Measurements from ENCODE around the gene HIC2.
"Not testable (repeated sequence)": the region's sequence is repeated elsewhere in the genome, so short reads cannot be mapped to it uniquely, and the experiment has no call there.

DNA sequence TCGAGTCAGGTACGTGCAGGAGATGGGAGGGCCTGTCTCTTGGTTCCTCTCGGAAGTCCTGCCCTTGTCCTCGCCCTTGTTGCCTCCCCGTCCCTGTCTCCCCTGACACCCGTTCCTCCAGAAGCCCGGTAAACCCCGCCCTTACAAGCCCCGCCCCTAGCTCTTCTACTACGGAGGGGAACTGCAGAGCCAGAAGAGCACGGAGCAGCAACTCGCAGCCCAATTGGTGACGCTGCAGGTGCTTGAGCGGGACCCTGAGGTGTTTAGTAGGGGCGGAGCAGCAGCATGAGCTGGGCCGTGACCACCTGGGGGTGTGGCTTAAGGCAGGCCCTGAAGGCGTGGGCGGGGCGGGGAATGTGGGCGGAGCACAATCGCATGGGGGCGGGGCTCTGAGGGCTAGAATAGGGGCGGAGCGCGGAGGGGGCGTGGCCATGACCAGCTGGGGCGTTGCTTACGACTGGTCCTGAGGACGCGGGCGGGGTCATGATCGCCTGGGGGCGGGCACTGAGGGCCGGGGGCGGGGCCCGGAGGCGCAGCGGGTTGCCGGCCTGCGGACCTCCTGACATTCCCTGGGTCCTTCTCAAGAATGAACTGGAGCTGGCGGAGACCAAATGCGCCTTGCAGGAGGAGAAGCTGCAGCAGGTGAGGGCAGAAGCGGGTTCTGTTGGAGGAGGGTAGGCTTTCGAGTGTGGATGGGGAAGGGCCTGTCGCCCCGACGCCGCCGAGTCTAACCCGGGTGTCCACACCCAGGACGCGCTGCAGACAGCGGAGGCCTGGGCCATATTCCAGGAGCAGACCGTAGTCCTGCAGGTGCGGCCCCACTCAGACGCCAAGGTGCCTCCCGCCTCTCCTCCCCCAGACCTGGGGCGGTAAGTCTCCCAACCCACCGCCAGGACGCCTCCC is 51.3 kb downstream of the HIC2 start:
- TF ChIP-seq, protein P1, sequence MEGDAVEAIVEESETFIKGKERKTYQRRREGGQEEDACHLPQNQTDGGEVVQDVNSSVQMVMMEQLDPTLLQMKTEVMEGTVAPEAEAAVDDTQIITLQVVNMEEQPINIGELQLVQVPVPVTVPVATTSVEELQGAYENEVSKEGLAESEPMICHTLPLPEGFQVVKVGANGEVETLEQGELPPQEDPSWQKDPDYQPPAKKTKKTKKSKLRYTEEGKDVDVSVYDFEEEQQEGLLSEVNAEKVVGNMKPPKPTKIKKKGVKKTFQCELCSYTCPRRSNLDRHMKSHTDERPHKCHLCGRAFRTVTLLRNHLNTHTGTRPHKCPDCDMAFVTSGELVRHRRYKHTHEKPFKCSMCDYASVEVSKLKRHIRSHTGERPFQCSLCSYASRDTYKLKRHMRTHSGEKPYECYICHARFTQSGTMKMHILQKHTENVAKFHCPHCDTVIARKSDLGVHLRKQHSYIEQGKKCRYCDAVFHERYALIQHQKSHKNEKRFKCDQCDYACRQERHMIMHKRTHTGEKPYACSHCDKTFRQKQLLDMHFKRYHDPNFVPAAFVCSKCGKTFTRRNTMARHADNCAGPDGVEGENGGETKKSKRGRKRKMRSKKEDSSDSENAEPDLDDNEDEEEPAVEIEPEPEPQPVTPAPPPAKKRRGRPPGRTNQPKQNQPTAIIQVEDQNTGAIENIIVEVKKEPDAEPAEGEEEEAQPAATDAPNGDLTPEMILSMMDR (IDR thresholded peaks at IDR 0.05 in 2 of 3, conservative IDR thresholded peaks at IDR 0.05 in 1 of 3; ENCODE audit: control insufficient read depth in 2 of 3, extremely low read depth in 1 of 3, insufficient read depth in 1 of 3, low read depth in 3 of 3, low read length in 3 of 3) = not testable (repeated sequence)
- TF ChIP-seq SMAD5 (IDR thresholded peaks at IDR 0.05; ENCODE audit: low read depth); CHD2 (IDR thresholded peaks at IDR 0.05; ENCODE audit: borderline replicate concordance, low read depth, low read length); EP300 (IDR thresholded peaks at IDR 0.05; ENCODE audit: borderline replicate concordance in 1 of 2, control insufficient read depth in 1 of 2, low read depth in 2 of 2, low read length in 2 of 2); YY1 (IDR thresholded peaks at IDR 0.05; ENCODE audit: low read depth, low read length); HDAC2 (IDR thresholded peaks at IDR 0.05); POU2F2 (IDR thresholded peaks at IDR 0.05; ENCODE audit: borderline replicate concordance, low read depth, low read length); MYC (IDR thresholded peaks at IDR 0.05; ENCODE audit: insufficient read depth, insufficient read length, insufficient replicate concordance, low read length, severe bottlenecking); CREB1 (IDR thresholded peaks at IDR 0.05; ENCODE audit: low read depth); CEBPB (IDR thresholded peaks at IDR 0.05; ENCODE audit: borderline replicate concordance in 1 of 2, low read depth in 2 of 2, low read length in 2 of 2); POLR2A (IDR thresholded peaks at IDR 0.05; ENCODE audit: low read depth, low read length): not testable (repeated sequence)
- TF ChIP-seq, protein P2, sequence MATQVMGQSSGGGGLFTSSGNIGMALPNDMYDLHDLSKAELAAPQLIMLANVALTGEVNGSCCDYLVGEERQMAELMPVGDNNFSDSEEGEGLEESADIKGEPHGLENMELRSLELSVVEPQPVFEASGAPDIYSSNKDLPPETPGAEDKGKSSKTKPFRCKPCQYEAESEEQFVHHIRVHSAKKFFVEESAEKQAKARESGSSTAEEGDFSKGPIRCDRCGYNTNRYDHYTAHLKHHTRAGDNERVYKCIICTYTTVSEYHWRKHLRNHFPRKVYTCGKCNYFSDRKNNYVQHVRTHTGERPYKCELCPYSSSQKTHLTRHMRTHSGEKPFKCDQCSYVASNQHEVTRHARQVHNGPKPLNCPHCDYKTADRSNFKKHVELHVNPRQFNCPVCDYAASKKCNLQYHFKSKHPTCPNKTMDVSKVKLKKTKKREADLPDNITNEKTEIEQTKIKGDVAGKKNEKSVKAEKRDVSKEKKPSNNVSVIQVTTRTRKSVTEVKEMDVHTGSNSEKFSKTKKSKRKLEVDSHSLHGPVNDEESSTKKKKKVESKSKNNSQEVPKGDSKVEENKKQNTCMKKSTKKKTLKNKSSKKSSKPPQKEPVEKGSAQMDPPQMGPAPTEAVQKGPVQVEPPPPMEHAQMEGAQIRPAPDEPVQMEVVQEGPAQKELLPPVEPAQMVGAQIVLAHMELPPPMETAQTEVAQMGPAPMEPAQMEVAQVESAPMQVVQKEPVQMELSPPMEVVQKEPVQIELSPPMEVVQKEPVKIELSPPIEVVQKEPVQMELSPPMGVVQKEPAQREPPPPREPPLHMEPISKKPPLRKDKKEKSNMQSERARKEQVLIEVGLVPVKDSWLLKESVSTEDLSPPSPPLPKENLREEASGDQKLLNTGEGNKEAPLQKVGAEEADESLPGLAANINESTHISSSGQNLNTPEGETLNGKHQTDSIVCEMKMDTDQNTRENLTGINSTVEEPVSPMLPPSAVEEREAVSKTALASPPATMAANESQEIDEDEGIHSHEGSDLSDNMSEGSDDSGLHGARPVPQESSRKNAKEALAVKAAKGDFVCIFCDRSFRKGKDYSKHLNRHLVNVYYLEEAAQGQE (IDR thresholded peaks at IDR 0.05; ENCODE audit: low read depth, low read length) = not testable (repeated sequence)
- TF ChIP-seq, protein P3, sequence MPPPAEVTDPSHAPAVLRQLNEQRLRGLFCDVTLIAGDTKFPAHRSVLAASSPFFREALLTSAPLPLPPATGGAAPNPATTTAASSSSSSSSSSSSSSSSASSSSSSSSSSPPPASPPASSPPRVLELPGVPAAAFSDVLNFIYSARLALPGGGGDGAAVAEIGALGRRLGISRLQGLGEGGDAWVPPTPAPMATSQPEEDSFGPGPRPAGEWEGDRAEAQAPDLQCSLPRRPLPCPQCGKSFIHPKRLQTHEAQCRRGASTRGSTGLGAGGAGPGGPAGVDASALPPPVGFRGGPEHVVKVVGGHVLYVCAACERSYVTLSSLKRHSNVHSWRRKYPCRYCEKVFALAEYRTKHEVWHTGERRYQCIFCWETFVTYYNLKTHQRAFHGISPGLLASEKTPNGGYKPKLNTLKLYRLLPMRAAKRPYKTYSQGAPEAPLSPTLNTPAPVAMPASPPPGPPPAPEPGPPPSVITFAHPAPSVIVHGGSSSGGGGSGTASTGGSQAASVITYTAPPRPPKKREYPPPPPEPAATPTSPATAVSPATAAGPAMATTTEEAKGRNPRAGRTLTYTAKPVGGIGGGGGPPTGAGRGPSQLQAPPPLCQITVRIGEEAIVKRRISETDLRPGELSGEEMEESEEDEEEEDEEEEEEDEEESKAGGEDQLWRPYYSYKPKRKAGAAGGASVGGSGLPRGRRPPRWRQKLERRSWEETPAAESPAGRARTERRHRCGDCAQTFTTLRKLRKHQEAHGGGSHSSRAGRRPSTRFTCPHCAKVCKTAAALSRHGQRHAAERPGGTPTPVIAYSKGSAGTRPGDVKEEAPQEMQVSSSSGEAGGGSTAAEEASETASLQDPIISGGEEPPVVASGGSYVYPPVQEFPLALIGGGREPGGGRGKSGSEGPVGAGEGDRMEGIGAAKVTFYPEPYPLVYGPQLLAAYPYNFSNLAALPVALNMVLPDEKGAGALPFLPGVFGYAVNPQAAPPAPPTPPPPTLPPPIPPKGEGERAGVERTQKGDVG (CRISPR knock-in tag; IDR thresholded peaks at IDR 0.05) = not testable (repeated sequence)
- TF ChIP-seq, protein P4, sequence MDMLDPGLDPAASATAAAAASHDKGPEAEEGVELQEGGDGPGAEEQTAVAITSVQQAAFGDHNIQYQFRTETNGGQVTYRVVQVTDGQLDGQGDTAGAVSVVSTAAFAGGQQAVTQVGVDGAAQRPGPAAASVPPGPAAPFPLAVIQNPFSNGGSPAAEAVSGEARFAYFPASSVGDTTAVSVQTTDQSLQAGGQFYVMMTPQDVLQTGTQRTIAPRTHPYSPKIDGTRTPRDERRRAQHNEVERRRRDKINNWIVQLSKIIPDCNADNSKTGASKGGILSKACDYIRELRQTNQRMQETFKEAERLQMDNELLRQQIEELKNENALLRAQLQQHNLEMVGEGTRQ (IDR thresholded peaks at IDR 0.05; ENCODE audit: borderline replicate concordance, low read depth, low read length) = not testable (repeated sequence)

Data from GM12878 (cell line).